HL-60 (cell line): ENCODE measurements around the gene TSC22D3.

Experiments used
- DNase-seq, 2 experiments: peaks; one replicate each; pipeline ENCODE4 v3.0.0-alpha.2; 2010 to 2020; ENCODE audit warnings: low read depth in 1 of 2, low spot score in 1 of 2
- H3K27ac ChIP-seq: fragments of 250-450 bp; sonication (Bioruptor Pico); replicated peaks from 2 replicates; pipeline ENCODE4 v1.5.1; 2020; ENCODE audit warnings: mild to moderate bottlenecking, moderate library complexity
- H3K27me3 ChIP-seq: fragments of 250-450 bp; sonication (Bioruptor Pico); 2 replicates; pipeline ENCODE4 v1.5.1; 2021; ENCODE audit warnings: mild to moderate bottlenecking, moderate library complexity; ENCODE audit not compliant: insufficient read depth, poor library complexity, severe bottlenecking
- H3K4me3 ChIP-seq: replicated peaks from 2 replicates; pipeline ENCODE4 v1.5.1; 2011; ENCODE audit warnings: mild to moderate bottlenecking, control low read depth, low read length; ENCODE audit not compliant: insufficient read depth
- GABPA ChIP-seq: IDR thresholded peaks from 2 replicates; pipeline ENCODE4 v1.6.1; 2012; ENCODE audit warnings: low read depth
- POLR2AphosphoS5 ChIP-seq: IDR thresholded peaks from 2 replicates; pipeline ENCODE4 v1.6.1; 2012; ENCODE audit warnings: low read depth
- REST ChIP-seq: IDR thresholded peaks from 2 replicates; pipeline ENCODE4 v1.6.1; 2012; ENCODE audit warnings: low read depth; ENCODE audit not compliant: insufficient replicate concordance
- SPI1 ChIP-seq: IDR thresholded peaks from 2 replicates; pipeline ENCODE4 v1.6.1; 2012; ENCODE audit warnings: low read depth, mild to moderate bottlenecking, borderline replicate concordance
- TF ChIP-seq, protein P1 (sequence below): IDR thresholded peaks from one replicate; pipeline ENCODE4 v1.5.1; 2011; ENCODE audit warnings: low read length, control low read depth, inconsistent platforms; ENCODE audit not compliant: insufficient read depth

TSC22D3 gene

GRCh38 chrX:107678957-107679740, 96.4 kb downstream of the TSC22D3 start:
- DNase-seq = peak in 1 of 2 experiments; percentile 53
- Histone ChIP-seq H3K4me3 (no peak overlapping the region), H3K27ac (no peak overlapping the region), H3K27me3 (no peaks in the 10 kb centered on the region)
- TF ChIP-seq POLR2AphosphoS5 = no peak
- TF ChIP-seq, protein P1, sequence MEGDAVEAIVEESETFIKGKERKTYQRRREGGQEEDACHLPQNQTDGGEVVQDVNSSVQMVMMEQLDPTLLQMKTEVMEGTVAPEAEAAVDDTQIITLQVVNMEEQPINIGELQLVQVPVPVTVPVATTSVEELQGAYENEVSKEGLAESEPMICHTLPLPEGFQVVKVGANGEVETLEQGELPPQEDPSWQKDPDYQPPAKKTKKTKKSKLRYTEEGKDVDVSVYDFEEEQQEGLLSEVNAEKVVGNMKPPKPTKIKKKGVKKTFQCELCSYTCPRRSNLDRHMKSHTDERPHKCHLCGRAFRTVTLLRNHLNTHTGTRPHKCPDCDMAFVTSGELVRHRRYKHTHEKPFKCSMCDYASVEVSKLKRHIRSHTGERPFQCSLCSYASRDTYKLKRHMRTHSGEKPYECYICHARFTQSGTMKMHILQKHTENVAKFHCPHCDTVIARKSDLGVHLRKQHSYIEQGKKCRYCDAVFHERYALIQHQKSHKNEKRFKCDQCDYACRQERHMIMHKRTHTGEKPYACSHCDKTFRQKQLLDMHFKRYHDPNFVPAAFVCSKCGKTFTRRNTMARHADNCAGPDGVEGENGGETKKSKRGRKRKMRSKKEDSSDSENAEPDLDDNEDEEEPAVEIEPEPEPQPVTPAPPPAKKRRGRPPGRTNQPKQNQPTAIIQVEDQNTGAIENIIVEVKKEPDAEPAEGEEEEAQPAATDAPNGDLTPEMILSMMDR = no peak

- TF ChIP-seq POLR2AphosphoS5 (no peak), REST (no peak), GABPA (no peak), SPI1 (no peak)
- TF ChIP-seq, protein P1 = no peak
- DNase-seq = no peak
- no peaks in the 10 kb centered on the region for H3K27me3 ChIP-seq
- no peak overlapping the region; the same call in 1 of the 2 replicates for H3K27ac ChIP-seq
- no peak overlapping the region for H3K4me3 ChIP-seq
Measured at GRCh38 chrX:107677909-107678308, 97.7 kb downstream of the TSC22D3 start.

GRCh38 chrX:107677501-107677901, 98.1 kb downstream of the TSC22D3 start:
- peak overlapping the region; percentile 94 for H3K27ac ChIP-seq

More at GRCh38 chrX:107677501-107677901, 98.1 kb downstream of the TSC22D3 start:
- TF ChIP-seq, protein P1 = no peak
- TF ChIP-seq POLR2AphosphoS5 = no peak
- TF ChIP-seq SPI1 = no peak
- no peak for TF ChIP-seq REST
- TF ChIP-seq GABPA = no peak
- no peak for DNase-seq
- no peaks in the 10 kb centered on the region for H3K27me3 ChIP-seq
- no peak overlapping the region for H3K4me3 ChIP-seq
